Fibroblast of peridontal ligament (primary cell): ENCODE measurements around the gene CDK4.

Experiments
- DNase-seq: peaks from one replicate; pipeline ENCODE4 v3.0.0-alpha.2; 2010; ENCODE audit errors: extremely low read depth

CDK4 gene

GRCh38 chr12:57739914-57740538, 12.1 kb downstream of the CDK4 start:
- DNase-seq, result no peak

GRCh38 chr12:57739387-57739786, 12.7 kb downstream of the CDK4 start:
- DNase-seq, result no peak

GRCh38 chr12:57738661-57739237, 13.4 kb downstream of the CDK4 start, which contains the start of gene AGAP2:
TSS of gene AGAP2 (minus strand) at chr12:57738742. CDS start at chr12:57738246, 496 bp downstream.
- DNase-seq, result no peak

GRCh38 chr12:57737467-57738460, 14.3 kb downstream of the CDK4 start:
- no peak for DNase-seq

GRCh38 chr12:57736741-57737466, 15.2 kb downstream of the CDK4 start:
- no peak for DNase-seq

- no peak for DNase-seq
Observed at GRCh38 chr12:57735952-57736740, 16.0 kb downstream of the CDK4 start.

- DNase-seq, result no peak
Observed at GRCh38 chr12:57735198-57735855, 16.8 kb downstream of the CDK4 start.

GRCh38 chr12:57734591-57734990, 17.5 kb downstream of the CDK4 start:
- no peak for DNase-seq

GRCh38 chr12:57733928-57734327, 18.2 kb downstream of the CDK4 start:
- no peak for DNase-seq

GRCh38 chr12:57732726-57733593, 19.1 kb downstream of the CDK4 start:
- no peak for DNase-seq

- no peak for DNase-seq
Observed at GRCh38 chr12:57732270-57732669, 19.8 kb downstream of the CDK4 start.

- DNase-seq, result no peak
Observed at GRCh38 chr12:57731411-57732080, 20.6 kb downstream of the CDK4 start.

GRCh38 chr12:57730336-57731067, 21.6 kb downstream of the CDK4 start:
- DNase-seq, result no peak

GRCh38 chr12:57729321-57729844, 22.7 kb downstream of the CDK4 start:
- DNase-seq, result no peak

- DNase-seq, result no peak
Observed at GRCh38 chr12:57727758-57728395, 24.2 kb downstream of the CDK4 start.

GRCh38 chr12:57726884-57727757, 25.0 kb downstream of the CDK4 start:
- no peak for DNase-seq
